Measurements from ENCODE around the gene NRCAM.

DNA sequence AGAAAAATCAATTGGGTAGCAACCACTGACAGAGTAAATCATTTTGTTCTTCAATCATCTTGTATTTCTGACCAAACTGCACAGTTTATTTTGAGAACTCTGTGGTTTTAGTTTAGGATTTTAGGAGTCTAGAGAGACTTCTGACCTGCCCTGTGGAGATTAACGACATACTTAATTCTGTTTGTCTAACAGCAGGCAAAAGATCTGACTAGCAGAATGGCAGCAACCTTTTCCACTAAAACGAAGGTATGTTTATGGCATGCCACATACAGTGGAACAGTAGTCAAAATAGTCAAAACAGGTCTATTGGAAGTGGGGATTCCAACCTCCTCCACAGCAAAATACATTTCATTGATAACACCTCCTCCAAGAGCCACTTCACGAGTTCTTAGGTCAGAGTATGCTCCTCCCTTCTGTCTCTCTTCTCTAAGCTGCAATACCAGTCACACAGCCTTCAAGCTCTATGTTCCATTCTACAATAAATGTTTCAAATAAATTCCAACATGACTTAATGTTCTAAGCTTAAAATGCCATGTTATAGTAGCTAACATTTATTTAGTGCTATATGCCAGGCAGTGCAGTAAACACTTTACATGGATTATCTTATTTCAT, 34.4 kb downstream of the NRCAM start:
- TF ChIP-seq RARB (CRISPR knock-in tag; IDR thresholded peaks at IDR 0.05), result no peak
- TF ChIP-seq ARNTL (CRISPR knock-in tag; IDR thresholded peaks at IDR 0.05; ENCODE audit: borderline replicate concordance, low read depth), result no peak
- no peak for TF ChIP-seq ISL1 (CRISPR knock-in tag; IDR thresholded peaks at IDR 0.05)
- TF ChIP-seq, protein P1, sequence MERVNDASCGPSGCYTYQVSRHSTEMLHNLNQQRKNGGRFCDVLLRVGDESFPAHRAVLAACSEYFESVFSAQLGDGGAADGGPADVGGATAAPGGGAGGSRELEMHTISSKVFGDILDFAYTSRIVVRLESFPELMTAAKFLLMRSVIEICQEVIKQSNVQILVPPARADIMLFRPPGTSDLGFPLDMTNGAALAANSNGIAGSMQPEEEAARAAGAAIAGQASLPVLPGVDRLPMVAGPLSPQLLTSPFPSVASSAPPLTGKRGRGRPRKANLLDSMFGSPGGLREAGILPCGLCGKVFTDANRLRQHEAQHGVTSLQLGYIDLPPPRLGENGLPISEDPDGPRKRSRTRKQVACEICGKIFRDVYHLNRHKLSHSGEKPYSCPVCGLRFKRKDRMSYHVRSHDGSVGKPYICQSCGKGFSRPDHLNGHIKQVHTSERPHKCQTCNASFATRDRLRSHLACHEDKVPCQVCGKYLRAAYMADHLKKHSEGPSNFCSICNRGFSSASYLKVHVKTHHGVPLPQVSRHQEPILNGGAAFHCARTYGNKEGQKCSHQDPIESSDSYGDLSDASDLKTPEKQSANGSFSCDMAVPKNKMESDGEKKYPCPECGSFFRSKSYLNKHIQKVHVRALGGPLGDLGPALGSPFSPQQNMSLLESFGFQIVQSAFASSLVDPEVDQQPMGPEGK (CRISPR knock-in tag; IDR thresholded peaks at IDR 0.05; ENCODE audit: borderline replicate concordance), result no peak
- no peak for TF ChIP-seq ZFP30 (CRISPR knock-in tag; IDR thresholded peaks at IDR 0.05)
- TF ChIP-seq ZNF565 (CRISPR knock-in tag; conservative IDR thresholded peaks at IDR 0.05; ENCODE audit: low read depth), result no peak
- no peak for TF ChIP-seq TOX (CRISPR knock-in tag; IDR thresholded peaks at IDR 0.05; ENCODE audit: borderline replicate concordance)
- no peak for TF ChIP-seq PPARA (CRISPR knock-in tag; IDR thresholded peaks at IDR 0.05; ENCODE audit: borderline replicate concordance)
